Measurements from ENCODE around the gene ZNF569. TPM values are rescaled to one million over a fixed set of nuclear protein-coding genes. Genes with fewer than 3 reads are reported as not detected.

Gene ZNF569
- total and polyA plus RNA-seq, 2 of the 8 experiments (the other 6 are each of a cell fraction or from before 2014, with no cell fraction given) = 2.4 to 10.5 TPM

GRCh38 chr19:37452500-37453245, 14.6 kb downstream of the ZNF569 start:
- H3K4ac ChIP-seq (replicated peaks; ENCODE audit: insufficient read length, low read depth, low read length) = no peak overlapping the region
- no peak overlapping the region for H4K91ac ChIP-seq (replicated peaks; ENCODE audit: insufficient read length, low read length)
- H2BK15ac ChIP-seq (ENCODE audit: low read length) = no peak overlapping the region
- 88% methylated on average over 4 of the region's 4 CpGs; no CpG with 5 or more reads in 1 of the 2 experiments for WGBS, 2 experiments (ENCODE audit: extremely low coverage in 1 of 2, insufficient coverage in 1 of 2, insufficient read length in 1 of 2, insufficient replicate concordance in 2 of 2, low coverage in 1 of 2, low lambda C conversion rate in 2 of 2, missing lambda C conversion rate in 1 of 2)
- no peak for FAIRE-seq
- H3K23ac ChIP-seq (ENCODE audit: insufficient read length) = no peak overlapping the region
- H4K20me1 ChIP-seq (replicated peaks in 1 of 2; ENCODE audit: control insufficient read depth in 1 of 2, insufficient read depth in 2 of 2, low read length in 2 of 2) = no peaks in the 10 kb centered on the region
- no peak overlapping the region for H2AFZ ChIP-seq (ENCODE audit: low read length)
- H3K14ac ChIP-seq (ENCODE audit: insufficient read length) = no peak overlapping the region
- no peak overlapping the region for H3K18ac ChIP-seq (ENCODE audit: extremely low read depth, low read length)
- no peak overlapping the region for H3K9ac ChIP-seq (replicated peaks in 1 of 4; ENCODE audit: extremely low read depth in 1 of 4, low read depth in 3 of 4, low read length in 3 of 4)
- H2BK12ac ChIP-seq (ENCODE audit: low read depth, low read length) = no peak overlapping the region
- no peak overlapping the region for H4K8ac ChIP-seq (ENCODE audit: extremely low read depth, insufficient read depth, low read length)
- ChIA-PET POLR2A (ENCODE audit: partially characterized antibody) (no interaction called here), CTCF (ENCODE audit: partially characterized antibody) (interaction anchor here (0.9 kb wide), 1 partner anchor 9 kb away, joined by 3 read pairs; no protein-coding TSS in a partner anchor)
- H2AK5ac ChIP-seq (ENCODE audit: low read depth, low read length) = no peak overlapping the region
- H3K27me3 ChIP-seq (replicated peaks in 1 of 4; ENCODE audit: control insufficient read depth in 3 of 4, extremely low read depth in 1 of 4, insufficient read depth in 3 of 4, low read length in 3 of 4) = no peaks in the 10 kb centered on the region
- no peak overlapping the region for H3K56ac ChIP-seq (replicated peaks; ENCODE audit: insufficient read length, low read depth, low read length)
- no peak overlapping the region for H3K4me2 ChIP-seq (ENCODE audit: insufficient read depth in 1 of 2, low read depth in 2 of 2, low read length in 2 of 2)
- no peak overlapping the region for H2BK5ac ChIP-seq (ENCODE audit: low read depth, low read length)
- no peak for DNase-seq (ENCODE audit: low read depth in 1 of 2, low spot score in 2 of 2)
- H3K79me2 ChIP-seq (ENCODE audit: control insufficient read depth in 1 of 2, insufficient read depth in 2 of 2, low read length in 2 of 2) = no peaks in the 10 kb centered on the region
- H2BK20ac ChIP-seq (ENCODE audit: low read length) = no peak overlapping the region
- no peaks in the 10 kb centered on the region for H3K4me1 ChIP-seq (replicated peaks in 1 of 4; ENCODE audit: control insufficient read depth in 3 of 4, insufficient read depth in 4 of 4, low read length in 3 of 4)
- no peaks in the 10 kb centered on the region for H3K79me1 ChIP-seq (ENCODE audit: low read depth, low read length)
- no peak overlapping the region for H3K4me3 ChIP-seq (ENCODE audit: extremely low read depth in 1 of 4, insufficient read depth in 2 of 4, low read depth in 3 of 4, low read length in 4 of 4)
- H3K23me2 ChIP-seq (ENCODE audit: low read depth, low read length) = no peaks in the 10 kb centered on the region
- H3K9me3 ChIP-seq (ENCODE audit: insufficient read depth in 2 of 2, low read depth in 1 of 2, low read length in 1 of 2) = peaks cover 53 to 60% of the 10 kb centered on the region in 2 experiments
- no peak overlapping the region for H2BK120ac ChIP-seq (replicated peaks; ENCODE audit: low read depth, low read length)
- peaks cover 0 to 25% (median 5%) of the 10 kb centered on the region in 4 experiments; a peak in 5 of 8 replicates for H3K36me3 ChIP-seq (ENCODE audit: control insufficient read depth in 2 of 4, insufficient read depth in 4 of 4, low read length in 3 of 4)
- no peak overlapping the region for H3K27ac ChIP-seq (ENCODE audit: low read depth, low read length)
- no peak overlapping the region for H4K5ac ChIP-seq (ENCODE audit: insufficient read length, low read depth, low read length)
- no peak for TF ChIP-seq KDM5A (IDR thresholded peaks at IDR 0.05; ENCODE audit: low read length)
- no peak for TF ChIP-seq CTCF (IDR thresholded peaks at IDR 0.05; ENCODE audit: control extremely low read depth in 1 of 3, insufficient read depth in 1 of 3, low read depth in 1 of 3, low read length in 3 of 3)
- no peak for TF ChIP-seq FOSL1 (IDR thresholded peaks at IDR 0.05; ENCODE audit: insufficient read depth, low read depth, low read length)
- TF ChIP-seq RXRA (IDR thresholded peaks at IDR 0.05; ENCODE audit: insufficient read depth, low read depth, low read length) = no peak
- TF ChIP-seq PHF8 (conservative IDR thresholded peaks at IDR 0.05; ENCODE audit: low read depth, low read length) = no peak
- TF ChIP-seq GABPA (IDR thresholded peaks at IDR 0.05; ENCODE audit: borderline replicate concordance, insufficient read depth, low read length) = no peak
- TF ChIP-seq RNF2 (IDR thresholded peaks at IDR 0.05; ENCODE audit: borderline replicate concordance, low read depth, low read length, missing control alignments, poor library complexity, severe bottlenecking) = no peak
- no peak for TF ChIP-seq RFX5 (IDR thresholded peaks at IDR 0.05; ENCODE audit: borderline replicate concordance, low read depth, low read length)

Measured in H1 (cell line).